T1000 (cell line): ENCODE data around the gene ENO4.

Source experiments
- DNase-seq: peaks from one replicate; lab custom pipeline; 2025; ENCODE audit warnings: mixed read lengths; lab: John Stamatoyannopoulos, UW

The ENO4 gene

GRCh38 chr10:116849248-116850057 is at the start of gene ENO4:
ENO4 (plus strand) TSS chr10:116849499; CDS start chr10:116849567, 68 bp downstream.
- peak; percentile 57 for DNase-seq

GRCh38 chr10:116800286-116800929 is 48.9 kb upstream of the ENO4 start:
- DNase-seq: no peak

- DNase-seq: no peak
Measured at GRCh38 chr10:116801658-116802057, 47.6 kb upstream of the ENO4 start.

GRCh38 chr10:116802474-116802873 is 46.8 kb upstream of the ENO4 start:
- DNase-seq: no peak

GRCh38 chr10:116802876-116803275 is 46.4 kb upstream of the ENO4 start:
- DNase-seq: no peak

GRCh38 chr10:116803451-116804249 is 45.6 kb upstream of the ENO4 start:
- DNase-seq: no peak

- no peak for DNase-seq
Measured at GRCh38 chr10:116808706-116809105, 40.6 kb upstream of the ENO4 start.

- no peak for DNase-seq
Measured at GRCh38 chr10:116809483-116810119, 39.7 kb upstream of the ENO4 start.

- no peak for DNase-seq
Measured at GRCh38 chr10:116810120-116810500, 39.2 kb upstream of the ENO4 start.

- no peak for DNase-seq
Measured at GRCh38 chr10:116810895-116811294, 38.4 kb upstream of the ENO4 start.

GRCh38 chr10:116811691-116812090 is 37.6 kb upstream of the ENO4 start:
- no peak for DNase-seq

GRCh38 chr10:116815641-116816415 is 33.5 kb upstream of the ENO4 start:
- no peak for DNase-seq

GRCh38 chr10:116817178-116817577 is 32.1 kb upstream of the ENO4 start:
- no peak for DNase-seq

GRCh38 chr10:116817780-116818343 is 31.4 kb upstream of the ENO4 start:
- no peak for DNase-seq

- no peak for DNase-seq
Measured at GRCh38 chr10:116819999-116820677, 29.2 kb upstream of the ENO4 start.

GRCh38 chr10:116825901-116826300 is 23.4 kb upstream of the ENO4 start:
- DNase-seq: no peak

- no peak for DNase-seq
Measured at GRCh38 chr10:116826803-116827202, 22.5 kb upstream of the ENO4 start.

GRCh38 chr10:116827214-116827671 is 22.1 kb upstream of the ENO4 start:
- DNase-seq: no peak

GRCh38 chr10:116828116-116828515 is 21.2 kb upstream of the ENO4 start:
- DNase-seq: no peak

- no peak for DNase-seq
Measured at GRCh38 chr10:116829711-116830110, 19.6 kb upstream of the ENO4 start.
